Fibroblast of skin of back (primary cell): ENCODE measurements around the gene DNAJC17.

Experiments
- DNase-seq: peaks from one replicate; pipeline ENCODE4 v3.0.0-alpha.2; 2013

Gene DNAJC17

DNA sequence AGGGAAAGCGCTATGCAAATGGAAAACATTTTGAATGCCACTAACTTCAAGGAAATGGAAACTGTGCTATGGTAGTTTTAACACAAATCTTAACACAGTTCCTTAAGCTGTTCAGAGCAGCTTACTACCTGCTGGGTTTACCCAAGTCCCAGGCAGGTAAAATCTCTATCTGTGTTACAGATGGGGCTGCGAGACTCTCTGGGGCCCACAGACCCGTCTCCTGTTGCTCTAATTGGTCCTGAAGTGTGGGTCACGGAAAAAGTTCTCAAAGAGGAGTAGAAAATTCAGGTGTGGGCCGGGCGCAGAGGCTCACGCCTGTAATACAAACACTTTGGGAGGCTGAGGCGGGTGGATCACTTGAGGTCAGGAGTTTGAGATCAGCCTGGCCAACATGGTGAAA, 17.3 kb downstream of the DNAJC17 start:
- DNase-seq, result no peak

GRCh38 chr15:40789119-40789518, 18.2 kb downstream of the DNAJC17 start:
- DNase-seq, result no peak

DNA sequence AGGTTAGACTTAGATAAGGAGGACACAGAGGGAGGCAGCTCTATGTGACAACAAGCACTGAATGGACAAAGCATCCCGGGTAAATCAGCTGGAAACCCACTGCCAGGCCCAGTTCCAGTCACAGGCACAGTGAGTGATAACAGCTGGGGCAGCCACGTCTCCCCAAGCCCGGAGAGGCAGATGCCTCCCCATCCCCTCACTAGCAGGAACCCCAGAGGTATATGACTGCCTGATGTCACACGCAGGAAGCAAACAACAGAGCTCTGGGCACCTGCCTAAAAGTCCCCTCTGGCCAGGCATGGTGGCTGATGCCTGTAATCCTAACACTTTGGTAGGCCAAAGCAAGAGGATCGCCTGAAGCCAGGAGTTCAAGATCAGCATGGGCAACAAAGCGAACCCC, 19.3 kb downstream of the DNAJC17 start:
- no peak for DNase-seq

GRCh38 chr15:40787344-40787841, 19.9 kb downstream of the DNAJC17 start:
- DNase-seq, result peak; percentile 69

GRCh38 chr15:40785814-40786213, 21.5 kb downstream of the DNAJC17 start:
- DNase-seq, result no peak

DNA sequence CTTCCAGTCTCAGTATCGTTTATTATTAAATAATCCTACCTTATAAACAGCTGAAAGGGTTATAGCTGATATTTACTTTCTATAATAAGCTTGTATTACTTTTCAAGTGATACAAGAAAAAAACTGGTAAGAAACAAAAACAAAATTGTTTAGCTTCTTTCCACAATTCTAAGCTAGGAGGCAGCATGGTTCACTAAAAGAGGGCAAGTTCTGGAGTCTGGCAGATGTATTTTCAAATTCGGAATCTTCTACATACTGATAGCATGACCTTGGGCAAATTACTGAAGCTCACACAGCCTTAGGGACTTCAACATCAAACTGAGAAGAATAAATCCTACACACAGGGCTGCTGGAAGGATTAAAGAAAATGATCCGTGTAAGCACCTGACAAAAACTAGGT, 22.1 kb downstream of the DNAJC17 start:
- DNase-seq, result no peak

- no peak for DNase-seq
Observed at GRCh38 chr15:40782609-40783227, 24.6 kb downstream of the DNAJC17 start.

- peak; percentile 42 for DNase-seq
Observed at GRCh38 chr15:40776537-40777141, 30.6 kb downstream of the DNAJC17 start.

- no peak for DNase-seq
Observed at GRCh38 chr15:40775740-40776536, 31.3 kb downstream of the DNAJC17 start.

GRCh38 chr15:40775007-40775406, 32.3 kb downstream of the DNAJC17 start:
- DNase-seq, result no peak

DNA sequence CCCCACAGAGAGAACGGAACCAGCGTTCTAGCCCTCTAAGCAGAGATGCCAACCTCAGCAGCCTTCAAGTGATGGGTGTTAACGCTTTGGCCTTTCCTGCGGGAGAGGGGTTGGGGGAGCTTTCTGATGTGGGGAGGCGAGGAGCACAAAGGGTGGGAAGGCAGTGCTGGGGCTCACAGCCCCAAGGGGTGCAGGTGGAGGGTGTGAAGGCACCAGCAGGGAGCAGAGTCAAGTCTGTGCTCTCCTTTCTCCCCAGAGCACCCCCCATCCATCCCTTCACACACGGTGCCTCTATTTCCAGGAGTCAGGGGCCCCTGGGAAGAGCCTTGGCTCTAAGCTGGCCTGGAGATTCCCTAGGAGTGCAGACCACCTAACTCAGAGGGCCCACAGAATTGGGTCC, 33.4 kb downstream of the DNAJC17 start:
- DNase-seq, result no peak

DNA sequence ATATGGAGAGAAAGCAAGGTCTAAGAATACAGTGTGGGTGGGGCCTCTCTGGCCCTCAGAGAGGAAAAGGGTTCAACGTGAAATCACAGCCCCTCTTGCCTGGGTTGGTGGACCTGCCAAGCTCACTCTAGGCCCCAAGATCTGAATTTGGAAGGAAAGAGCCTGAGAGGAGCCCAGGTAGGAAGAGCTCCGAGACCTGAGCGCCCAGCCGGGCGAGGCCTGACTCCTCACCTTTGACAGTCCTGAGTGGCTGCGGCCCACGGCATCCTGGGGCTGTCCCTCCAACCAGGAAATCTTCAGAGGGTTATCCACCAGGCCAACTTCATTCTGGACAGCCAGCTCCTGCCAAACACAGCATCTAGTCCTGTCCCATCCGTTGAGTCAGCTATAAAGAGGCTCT, 33.8 kb downstream of the DNAJC17 start:
- DNase-seq, result no peak

DNA sequence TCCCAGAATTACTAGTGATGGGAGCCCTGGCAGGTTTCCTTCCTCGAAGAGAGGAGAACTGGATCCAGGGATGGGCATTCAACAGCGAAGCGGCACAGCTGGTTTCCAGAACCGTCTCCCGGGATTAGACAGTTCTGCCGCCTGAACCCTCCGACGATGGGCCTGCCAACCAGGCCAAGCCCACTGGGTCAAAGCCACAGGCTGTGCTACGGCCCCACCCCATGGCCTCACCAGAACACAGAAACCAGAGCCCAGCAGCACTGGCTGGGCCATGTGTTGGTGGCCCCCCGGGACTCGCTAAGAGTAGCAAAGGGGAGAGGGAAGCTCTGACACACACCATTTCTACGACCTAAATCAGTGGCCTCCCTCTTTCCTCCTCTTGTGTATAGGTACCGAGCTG, 35.3 kb downstream of the DNAJC17 start:
- DNase-seq, result no peak

DNA sequence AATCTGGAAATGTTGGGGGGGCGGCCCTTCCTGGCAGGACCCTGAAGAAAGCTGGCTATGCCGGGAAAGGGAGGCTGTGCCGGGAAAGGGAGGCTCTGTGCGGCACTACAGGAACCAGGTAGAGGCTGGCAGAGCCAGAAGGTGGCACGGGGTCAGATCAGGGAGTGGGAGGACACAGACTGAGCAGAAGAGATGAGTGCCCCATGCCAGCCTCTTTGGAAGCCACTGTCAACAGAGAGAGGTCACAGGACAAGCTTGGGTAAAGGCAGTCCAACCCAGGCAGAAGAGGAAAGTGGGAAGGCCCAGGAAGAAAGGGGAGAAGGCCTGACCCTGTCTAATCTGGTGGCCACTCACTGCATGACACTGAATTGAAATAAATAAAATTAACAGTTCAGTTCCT, 36.0 kb downstream of the DNAJC17 start:
- no peak for DNase-seq

DNA sequence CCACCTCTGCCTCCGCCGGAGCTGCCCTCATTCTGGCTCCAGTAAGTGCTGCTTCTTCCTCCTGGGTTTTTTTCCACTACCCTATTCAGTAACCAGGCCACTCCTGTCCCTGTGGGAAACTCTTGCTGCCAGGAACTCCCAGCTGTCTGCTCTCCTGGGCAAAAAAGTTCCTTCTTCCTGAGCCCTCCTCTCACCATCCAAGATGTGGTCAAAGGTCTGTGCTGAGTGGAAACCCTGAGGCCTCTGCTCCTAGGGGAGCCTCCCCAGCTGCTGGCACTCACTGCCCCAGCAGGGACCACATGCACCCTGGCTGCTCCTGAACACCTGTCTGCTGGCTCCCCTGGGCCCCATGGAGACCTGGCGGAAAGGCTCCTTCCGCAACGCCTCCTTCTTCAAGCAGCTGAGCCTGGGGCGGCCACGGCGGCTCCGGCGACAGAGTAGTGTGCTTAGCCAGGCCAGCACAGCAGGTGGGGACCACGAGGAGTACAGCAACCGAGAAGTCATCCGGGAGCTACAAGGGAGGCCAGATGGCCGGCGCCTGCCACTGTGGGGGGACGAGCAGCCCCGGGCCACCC, 37.0 kb downstream of the DNAJC17 start:
- DNase-seq, result no peak

GRCh38 chr15:40769274-40770146, 37.8 kb downstream of the DNAJC17 start, which contains the start of gene C15orf62:
C15orf62 (plus strand) TSS chr15:40769980; CDS start chr15:40770496, 516 bp downstream.
- peak; percentile 46 for DNase-seq

DNA sequence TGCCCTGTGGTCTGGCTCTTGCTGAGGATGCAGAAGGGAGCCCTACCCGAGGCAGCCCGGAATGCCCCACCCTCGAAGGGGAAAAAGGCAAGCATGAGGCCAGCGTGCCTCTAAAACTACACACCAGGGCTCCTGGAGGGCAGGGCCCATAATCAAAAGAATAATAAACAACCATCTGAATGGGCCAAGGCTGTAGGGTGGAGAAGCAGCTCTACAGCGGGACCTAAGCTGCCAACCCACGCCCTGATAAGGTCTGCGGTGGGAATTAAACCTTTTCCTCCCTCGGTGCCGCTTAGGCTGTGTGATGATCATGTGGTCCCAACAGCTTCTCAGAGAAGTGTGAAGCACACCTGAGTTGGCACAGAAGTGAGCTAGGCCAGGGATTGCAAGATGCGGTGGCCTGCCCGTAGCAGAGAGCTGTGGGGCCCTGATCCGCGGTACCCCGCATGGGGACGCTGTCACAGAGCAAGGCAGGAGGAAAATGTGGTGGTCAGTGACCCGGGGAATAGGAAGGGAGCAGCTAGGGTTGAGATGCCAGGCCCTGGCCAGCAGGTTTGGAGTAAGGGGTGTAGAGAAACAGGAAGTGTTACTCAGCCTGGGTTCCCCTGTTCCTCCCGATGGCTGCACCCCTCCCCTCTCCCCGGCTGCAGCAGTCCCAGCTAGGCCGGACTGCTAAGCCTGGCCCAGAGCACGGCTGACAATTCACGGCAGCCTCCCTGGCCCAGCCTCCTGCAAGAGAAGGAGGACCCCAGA, 38.6 kb downstream of the DNAJC17 start:
- no peak for DNase-seq

- no peak for DNase-seq
Observed at GRCh38 chr15:40767838-40768500, 39.3 kb downstream of the DNAJC17 start.

- DNase-seq, result peak; percentile 47
Observed at GRCh38 chr15:40766906-40767837, 40.1 kb downstream of the DNAJC17 start.
